GM19240 (cell line): ENCODE data around the gene SETD7.

Source experiments
- DNase-seq: peaks from one replicate; pipeline ENCODE4 v3.0.0; 2011; ENCODE audit warnings: low spot score; ENCODE audit not compliant: insufficient read length

Gene SETD7

DNA sequence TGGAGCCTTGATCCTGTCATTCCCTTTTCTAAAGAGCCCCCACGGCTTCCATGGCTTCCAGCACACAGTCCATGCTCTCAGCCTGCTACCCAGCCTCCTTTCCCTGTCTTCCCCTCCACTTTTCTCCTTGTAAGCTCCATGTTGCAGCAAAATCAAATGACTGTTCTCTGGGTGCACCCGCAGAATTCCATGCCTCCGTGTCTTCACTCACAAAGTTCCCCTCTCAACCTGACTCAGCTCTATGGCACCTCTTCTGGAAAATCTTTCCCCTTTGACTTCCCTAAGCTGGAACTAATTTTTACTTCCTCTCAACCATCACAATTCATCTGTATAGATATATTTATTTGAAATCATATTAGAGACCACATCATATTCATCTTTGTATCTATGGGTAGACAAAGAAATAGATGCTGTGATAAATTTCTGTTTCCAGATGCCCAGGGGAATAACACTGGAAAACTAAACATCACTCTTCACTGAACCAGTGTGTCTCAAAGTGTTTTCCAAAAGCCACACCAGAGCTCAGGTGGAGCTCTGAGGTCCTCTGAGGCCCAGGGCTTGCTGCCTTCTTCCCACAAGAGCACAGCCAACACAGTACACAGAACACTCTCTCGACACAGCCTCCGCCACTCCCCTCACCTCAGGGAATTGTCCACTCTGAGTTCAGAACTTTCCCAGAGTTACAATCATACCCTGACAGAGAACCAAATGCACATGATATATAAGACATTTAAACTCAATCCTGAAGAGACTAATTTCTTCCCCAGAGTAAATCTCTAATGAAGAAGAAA, 3.3 kb downstream of the SETD7 start:
- DNase-seq, result no peak

DNA sequence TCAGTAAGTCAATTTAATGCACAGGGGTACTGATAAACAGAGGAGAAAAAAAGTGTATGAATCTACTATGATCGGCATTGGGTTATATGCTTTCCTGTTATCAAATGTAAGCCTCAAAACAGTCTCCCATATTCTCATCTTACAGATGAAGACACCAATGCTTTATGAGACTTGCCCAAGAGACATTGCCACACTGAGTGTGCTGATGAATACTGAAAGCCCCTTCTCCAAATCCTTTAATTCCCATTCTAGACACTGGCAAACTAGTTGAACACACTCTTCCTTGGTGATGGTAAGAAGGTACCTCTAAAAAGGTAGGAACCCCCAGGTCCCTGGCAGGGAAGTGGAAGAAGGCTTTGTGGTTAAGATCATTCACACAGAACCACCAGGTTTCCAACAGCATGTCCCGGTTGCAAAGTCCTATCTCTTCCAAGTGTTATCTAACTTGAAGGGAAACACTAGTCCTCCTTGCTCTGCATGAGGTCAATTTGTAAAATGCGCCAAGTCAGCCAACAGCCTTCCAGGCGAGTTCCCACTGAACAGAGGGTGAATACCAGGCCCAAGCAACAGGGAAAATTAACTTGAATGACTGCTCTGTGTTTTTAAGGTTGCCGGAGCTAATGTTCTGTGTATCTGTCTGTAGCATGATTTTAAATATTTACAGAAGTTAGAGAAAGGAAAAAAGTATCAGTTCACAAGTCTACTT, 5.1 kb downstream of the SETD7 start:
- DNase-seq, result no peak

DNA sequence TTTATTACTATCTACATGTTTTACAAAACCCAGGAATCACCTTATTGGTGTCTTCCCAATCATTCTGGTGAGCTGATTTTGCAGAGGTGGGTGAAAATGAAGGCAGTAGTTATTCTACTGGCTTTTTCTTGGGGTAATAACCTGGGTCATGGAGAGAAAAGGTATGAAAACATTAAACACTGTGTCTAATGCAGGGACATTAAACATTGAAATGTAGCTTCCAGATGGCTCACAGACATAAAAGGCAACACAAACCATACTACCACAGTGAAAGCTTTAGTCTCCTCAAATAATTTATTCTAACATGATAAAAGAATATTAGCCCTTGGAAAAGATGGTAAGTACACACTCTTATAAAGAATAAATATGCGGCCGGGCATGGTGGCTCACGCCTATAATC, 8.0 kb downstream of the SETD7 start:
- DNase-seq, result no peak

DNA sequence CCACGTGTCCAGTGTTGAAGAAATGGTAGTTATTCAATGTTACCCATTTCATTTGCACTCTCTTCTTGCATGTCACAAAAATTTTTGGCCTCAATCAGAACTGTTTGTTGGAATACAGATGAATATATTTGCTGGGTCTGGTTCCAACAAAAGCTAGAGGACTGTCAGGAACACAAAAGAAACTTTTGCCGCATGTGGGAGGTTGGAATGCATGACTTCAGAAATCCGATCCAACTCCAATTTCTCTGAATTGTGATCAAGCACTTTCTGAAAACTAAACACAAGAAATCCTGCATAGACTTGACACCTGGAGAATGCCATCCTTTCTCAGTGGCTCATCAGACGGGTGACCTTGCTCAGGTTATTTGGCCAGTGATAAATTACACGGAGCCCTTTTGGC, 15.4 kb downstream of the SETD7 start:
- DNase-seq, result no peak

DNA sequence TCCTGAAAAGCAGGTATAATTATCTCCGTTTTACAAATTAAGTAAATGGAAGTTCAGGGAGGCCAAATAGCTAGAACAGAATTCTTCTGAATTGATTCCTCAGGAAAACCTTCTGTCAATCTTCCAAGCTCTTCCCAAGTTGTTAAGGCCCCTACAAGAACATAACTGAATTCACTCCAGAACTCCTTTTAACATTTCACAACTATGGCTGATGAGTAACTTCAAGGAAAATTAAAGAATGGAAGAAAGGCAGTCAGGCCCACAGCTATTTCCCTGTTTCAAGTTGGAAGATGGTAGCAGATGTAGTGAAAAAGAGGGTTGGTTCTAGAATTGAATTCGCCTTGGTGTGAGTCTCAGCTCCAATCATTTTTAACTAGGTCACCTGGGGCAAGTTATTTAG, 15.9 kb downstream of the SETD7 start:
- no peak for DNase-seq

DNA sequence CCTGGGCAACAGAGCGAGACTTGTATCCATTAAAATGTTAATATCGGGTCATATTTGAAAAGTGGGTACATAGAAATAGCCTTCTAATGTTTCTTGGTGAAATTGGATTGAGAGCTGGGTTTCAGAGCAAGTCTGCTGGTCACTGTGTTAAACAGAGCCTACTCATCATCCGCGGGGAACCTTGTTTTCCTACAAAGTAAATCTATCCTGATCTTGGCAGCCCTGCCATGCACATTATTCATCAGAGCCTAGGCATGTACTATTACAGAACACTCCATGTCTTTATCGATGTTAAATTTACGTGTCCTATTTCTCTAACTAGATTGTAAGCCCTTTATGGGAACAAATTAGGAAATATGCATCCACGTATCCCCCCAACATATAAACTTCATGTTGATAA, 18.7 kb downstream of the SETD7 start:
- DNase-seq, result no peak

DNA sequence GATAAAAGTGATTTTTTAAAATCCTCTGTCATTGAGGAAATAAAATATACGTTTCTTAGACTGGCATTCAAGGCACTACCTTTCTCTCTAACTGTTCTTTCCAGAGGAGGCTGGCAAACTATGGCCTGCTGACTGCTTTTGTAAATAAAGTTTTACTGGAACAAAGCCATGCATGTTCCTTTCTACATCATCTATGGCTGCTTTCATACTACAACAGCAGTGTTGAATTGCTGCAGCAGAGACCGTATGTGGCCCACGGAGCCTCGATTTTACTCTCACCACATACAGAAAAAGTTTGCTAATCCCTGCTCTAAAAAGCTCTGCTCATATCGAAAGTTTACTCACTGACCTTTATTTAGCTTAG, 20.2 kb downstream of the SETD7 start:
- no peak for DNase-seq

DNA sequence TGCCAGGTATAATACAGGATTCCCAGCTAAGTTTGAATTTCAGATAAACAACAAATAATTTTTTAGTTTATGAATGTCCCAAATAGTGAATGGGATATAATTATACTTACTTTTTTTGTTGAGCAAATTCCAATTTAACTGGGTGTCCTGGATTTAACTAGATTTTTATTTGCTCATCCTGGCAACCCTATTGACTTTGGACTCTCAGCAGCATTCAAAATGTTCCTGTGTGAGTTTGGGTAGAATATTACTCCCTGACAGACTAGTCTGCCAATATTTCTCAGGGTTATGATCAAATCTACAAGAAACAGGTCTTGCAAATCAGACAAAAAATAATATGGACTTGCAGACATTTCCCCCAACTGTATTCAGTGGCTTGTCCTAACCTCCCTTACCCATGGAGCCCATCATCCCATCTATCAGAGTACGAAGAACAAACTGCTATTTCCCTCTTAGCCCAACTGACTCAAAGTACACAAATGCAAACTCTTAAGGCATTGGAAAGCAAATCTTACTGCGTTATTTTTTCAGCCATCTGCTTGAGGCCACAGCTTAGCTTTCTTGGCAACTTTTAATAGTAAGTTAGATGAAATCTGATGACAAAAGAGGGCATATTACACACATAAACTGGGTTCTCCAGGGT, 20.7 kb downstream of the SETD7 start:
- DNase-seq, result no peak

DNA sequence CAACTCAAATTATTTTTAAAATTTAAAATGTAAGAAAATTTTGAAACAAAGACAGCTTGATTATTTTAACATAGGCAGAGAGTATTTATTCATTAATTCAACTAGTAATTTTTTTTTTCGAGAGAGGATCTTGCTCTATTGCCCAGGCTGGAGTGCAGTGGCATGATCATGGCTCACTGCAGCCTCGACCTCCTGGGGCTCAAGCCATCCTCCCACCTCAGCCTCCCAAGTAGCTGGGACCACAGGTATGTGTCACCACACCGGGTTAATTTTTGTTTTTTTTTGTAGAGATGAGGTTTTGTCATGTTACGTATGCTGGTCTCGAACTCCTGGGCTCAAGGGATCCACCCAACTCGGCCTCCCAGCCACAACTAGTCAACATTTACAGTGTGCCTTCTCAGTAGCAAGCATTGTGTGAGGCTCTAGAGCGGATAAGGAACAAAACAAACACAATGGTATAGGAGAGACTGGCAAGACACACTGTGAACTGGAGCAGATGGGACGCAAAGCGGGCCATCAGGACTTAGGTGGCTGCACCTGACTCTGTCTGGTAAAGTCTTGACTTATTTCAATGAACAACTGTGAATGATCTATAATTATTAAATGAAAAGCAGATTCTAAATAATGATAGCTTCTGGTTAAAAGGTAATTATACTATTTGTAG, 21.6 kb downstream of the SETD7 start:
- no peak for DNase-seq

DNA sequence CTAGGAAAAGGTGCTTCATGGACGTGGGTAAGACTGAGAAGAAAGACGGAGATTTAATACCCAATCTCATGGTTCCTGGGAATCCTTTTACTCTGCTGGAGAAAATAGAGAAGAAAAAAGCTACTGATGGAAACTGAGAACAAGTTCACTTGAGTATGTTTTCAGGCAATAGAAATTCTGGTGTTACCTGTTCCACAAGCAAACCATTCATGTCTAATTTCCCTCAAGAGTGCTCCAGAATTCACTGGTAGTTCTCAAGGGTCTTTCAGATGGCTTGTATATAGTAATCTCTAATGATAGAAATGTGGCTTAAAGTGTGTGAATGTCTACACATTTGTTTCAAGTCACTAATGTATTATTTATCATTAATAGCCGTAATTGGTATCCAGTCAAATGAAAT, 22.5 kb downstream of the SETD7 start:
- no peak for DNase-seq

DNA sequence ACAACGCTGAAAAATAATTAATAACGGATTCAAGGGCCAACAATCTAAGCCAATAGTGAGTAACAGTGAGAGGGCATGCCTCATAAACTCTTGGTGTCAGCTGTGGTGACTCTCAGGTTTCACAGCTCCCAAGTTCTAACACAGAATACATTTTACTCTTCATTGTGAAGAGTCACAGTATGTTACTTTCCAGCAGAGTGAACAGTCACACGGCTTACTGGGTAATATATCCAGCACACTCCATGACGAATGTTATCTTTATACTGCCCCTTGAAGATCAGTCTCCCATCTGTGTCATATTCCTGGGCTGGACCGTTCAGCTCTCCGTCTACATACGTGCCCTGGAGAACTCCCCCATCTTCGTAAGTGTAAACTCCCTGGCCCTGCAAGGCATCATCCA, 23.1 kb downstream of the SETD7 start:
- no peak for DNase-seq

DNA sequence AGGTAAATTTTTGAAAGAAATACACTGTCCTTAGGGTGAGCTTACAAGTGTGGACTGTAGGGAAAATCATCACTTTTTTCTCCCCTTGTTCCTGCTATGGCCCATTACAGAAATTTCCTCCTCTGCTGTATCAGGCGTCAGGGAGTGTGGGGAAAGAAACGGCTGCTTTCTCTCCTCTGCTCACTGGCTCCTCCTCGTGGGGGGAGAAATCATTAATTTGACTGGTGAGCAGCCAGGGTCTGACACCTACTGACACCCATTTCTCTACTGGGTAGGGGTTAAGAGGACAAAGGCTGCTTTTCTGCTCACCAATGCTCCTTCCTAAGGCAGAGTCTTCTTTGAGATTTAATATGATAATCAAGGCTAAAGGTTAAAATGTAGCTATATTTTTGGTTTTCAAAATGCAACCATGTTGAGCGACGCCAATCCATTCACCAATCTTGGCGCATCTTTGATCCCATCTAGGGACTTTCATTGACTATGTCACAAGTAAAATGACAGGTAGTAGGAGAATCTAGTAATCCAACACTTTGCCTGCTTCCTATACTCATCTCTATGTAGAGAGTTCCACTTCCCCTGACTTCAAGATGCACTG, 25.1 kb downstream of the SETD7 start:
- peak; percentile 50 for DNase-seq

DNA sequence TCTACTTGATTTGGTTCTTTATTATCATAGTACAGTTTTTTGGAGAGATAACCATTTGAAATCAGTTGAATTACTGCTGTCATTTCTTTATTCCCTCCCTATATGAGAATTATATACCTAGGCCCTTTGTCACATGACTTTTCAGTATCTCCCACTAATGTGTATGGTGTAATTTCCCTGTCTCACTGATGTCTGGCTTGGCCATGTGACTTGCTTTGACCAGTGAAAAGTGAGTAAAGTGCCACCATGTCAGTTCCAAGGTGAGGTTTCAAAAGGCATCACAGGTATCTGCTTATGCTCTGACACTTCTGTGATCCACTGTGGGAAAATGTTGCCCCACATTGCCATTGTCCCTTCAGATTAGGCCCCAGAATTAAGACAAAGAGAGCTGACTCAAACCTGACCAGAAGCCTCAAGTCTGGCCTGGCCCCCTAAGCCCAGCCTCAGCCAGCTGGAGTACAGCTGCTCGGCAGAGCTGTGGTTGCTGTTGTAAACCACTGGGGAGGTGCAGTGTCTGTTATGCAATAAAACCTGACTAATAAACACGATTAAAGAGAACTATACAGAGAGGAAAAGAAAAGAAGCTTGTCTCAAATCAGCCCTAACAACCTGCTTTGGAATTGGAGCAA, 27.5 kb downstream of the SETD7 start:
- DNase-seq, result no peak

DNA sequence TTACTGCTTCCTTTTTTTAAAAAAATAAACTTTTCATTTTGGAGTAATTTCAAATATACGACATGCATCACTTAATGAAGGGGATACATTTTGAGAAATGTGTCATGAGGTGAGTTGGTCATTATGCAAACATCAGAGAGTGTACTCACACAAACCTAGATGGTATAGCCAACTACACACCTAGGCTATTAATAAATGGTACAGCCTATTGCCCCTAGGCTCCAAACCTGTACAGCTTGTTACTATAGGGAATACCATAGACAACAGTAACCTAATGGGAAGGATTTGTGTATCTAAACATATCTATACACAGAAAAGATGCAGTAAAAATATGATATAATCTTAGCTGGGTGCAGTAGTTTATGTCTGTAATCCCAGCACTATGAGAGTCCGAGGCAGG, 29.1 kb downstream of the SETD7 start:
- DNase-seq, result no peak

DNA sequence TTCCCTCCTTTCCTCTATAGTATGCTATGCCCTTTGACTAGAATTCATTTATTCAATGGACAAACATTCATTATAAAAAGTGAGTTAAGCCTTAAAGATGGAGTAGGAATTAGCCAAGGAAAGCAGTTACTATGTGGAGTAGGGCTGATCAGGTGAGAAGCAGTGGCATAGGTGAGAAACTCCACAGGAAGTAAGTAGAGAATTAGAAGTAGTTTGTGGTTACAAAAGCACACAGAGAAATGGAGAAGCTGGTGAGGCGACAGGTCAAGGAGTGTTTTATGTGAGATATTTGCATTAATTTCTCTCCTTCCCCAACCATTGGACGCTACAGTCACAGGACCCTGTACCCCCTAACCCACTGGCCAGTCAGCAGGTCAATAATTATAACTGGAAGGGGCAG, 30.6 kb downstream of the SETD7 start:
- DNase-seq, result no peak

DNA sequence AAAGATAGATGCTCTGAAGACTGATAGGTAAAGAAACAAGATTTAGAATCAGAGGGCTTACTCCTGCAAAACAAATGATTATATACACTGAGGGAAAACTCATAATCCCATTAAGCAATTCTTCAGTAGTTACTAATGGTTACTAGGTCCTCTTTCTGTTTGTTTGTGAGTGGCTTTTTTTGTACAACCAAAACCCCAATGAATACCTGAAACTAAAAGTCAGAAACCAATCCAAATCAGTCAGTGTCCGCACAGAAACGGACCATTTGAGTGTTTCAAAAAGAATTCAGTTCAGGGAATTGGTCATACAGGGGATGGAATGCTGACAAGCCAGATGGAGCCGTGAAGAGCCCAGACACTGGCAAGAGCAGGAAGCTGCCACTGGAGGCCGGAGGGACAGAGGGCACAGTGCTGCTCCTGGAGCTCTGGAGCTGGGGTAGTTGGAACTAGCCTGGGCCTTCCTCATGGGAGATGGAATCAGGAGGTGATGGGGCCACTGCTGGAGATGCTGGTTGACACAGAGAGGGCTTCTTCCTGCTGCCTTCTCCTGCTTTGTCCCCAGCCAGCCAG, 31.9 kb downstream of the SETD7 start:
- DNase-seq, result no peak

DNA sequence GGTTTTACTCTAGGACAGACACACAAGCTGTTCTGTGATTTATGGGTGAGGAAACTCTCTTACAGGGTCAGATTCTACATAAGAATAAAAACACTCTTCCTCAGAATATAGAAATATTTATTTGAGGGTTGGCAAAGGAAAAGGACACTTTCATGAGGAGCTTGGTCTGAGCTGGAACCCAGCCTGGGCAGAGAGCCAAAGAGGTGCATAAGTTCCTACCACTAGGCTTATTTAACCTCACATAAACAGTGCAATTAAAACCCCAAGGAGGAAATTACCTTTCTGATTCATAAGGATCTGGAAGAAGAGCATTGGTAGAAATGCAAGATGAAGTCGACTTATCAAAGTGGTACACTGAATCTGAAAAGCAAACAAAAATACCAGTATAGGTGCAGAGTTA, 32.9 kb downstream of the SETD7 start:
- DNase-seq, result no peak

DNA sequence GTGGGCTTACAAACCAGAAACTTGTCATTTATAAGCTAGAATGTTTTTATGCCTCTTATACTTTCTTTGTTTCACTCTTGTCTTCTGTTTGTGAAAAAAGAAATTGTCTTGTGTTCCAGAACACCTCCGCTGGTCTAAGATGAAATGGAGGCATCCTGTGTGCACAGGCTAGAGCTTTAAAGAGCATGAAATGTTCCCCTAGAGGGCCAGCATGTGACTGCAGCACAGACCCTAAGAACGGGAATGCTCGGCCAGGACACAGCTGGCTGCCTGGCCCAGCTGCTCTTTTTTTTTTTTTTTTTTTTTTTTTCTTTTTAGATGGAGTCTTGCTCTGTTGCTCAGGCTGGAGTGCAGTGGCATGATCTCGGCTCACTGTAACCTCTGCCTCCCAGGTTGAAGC, 33.6 kb downstream of the SETD7 start:
- DNase-seq, result no peak

DNA sequence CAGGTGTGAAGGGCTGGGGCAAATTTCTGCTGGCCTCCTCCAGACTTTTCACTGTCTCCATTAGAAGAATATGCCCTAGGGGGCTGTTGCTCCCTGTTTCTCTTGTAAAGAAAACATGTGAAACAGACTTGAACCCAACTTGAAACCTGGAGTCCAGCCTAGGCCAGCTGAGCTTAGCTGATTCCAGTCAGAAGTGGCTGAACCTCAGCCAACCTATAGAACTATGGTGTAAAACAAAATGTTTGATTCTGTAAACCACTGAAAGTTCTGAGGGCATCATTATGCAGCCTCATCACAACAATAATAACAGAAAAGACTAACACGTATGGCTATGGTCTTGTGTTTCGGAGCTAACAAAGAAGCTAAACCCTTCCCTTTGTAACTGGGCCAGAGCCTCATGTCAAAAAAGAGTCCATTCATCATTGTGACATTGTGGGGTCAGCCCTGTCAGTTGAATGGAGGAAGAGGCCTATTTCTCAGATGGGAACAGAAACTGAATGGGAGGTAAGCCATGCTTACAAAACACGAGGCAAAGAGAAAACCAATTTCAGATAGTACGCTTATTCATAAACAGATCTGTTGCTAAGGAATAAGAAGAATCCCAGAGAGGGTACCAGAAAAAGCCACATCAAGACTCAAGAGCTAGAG, 34.1 kb downstream of the SETD7 start:
- DNase-seq, result no peak

DNA sequence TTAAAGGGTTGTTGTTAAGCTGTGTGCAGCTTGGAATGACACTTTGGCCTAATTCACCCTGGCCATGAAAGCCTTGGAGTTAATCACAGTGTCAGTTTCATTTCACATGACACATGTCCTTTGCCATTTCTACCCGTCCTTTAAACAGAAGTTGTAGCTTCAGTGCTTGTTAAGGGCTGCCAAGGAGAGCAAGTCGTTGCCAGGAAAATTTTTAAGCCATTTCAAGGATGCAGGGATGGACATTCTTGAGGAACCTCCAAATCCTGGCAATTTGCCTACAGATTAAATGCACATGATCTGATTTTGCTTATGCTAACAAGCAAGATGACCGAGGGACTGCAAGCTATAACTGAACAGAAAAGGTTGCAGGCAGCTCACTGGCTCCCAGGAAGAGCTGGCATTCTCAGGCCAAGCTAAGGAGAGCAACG, 40.5 kb downstream of the SETD7 start:
- DNase-seq, result no peak
